ENCODE data around the gene SMPDL3A. TPM values are rescaled to one million over a fixed set of nuclear protein-coding genes. Genes with fewer than 3 reads are reported as not detected.

Gene SMPDL3A
- total RNA-seq, 1 experiment from 2014 or later = 0.59 TPM

DNA sequence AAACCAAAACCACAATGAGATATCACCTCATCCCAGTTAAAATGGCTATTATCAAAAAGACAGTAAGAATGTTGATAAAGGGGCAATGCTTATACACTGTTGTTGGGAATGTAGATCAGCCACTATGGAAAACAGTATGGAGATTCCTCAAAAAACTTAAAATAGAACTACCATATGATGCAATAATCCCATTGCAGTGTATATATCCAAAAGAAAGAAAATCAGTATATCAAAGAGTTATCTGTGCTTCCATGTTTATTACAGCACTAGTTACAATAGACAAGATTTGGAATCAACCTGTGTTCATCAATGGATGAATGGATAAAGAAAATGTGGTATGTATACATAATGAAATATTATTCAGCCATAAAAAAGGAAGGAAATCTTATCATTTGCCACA is 13.1 kb upstream of the SMPDL3A start:
- Histone ChIP-seq H3K4me2 (ENCODE audit: insufficient read depth, insufficient read length, low read length) (no peak overlapping the region), H2BK15ac (ENCODE audit: low read depth, low read length) (no peak overlapping the region), H3K9ac (ENCODE audit: extremely low read depth, insufficient read length, low read length) (no peak overlapping the region), H2AK5ac (ENCODE audit: insufficient read length, low read length) (no peak overlapping the region), H3K4me1 (ENCODE audit: insufficient read depth, low read length) (peaks cover 3% of the 10 kb centered on the region; the same call in 1 of the 2 replicates), H3K27ac (ENCODE audit: insufficient read length, low read depth, low read length) (no peak overlapping the region), H3K9me3 (ENCODE audit: control insufficient read depth, low read depth, low read length) (no peaks in the 10 kb centered on the region), H3K14ac (ENCODE audit: insufficient read depth, low read length) (no peak overlapping the region), H3K4ac (ENCODE audit: low read depth, low read length) (no peak overlapping the region), H4K8ac (replicated peaks; ENCODE audit: insufficient read length, low read depth, low read length) (no peak overlapping the region), H3K23me2 (ENCODE audit: insufficient read length, low read depth, low read length, poor library complexity, severe bottlenecking) (no peaks in the 10 kb centered on the region), H3K23ac (ENCODE audit: insufficient read length, low read depth, low read length) (no peak overlapping the region), H2AFZ (ENCODE audit: low read length) (no peak overlapping the region), H4K5ac (ENCODE audit: insufficient read length, low read depth, low read length) (no peak overlapping the region), H3K79me1 (ENCODE audit: insufficient read depth, low read depth, low read length, poor library complexity, severe bottlenecking) (no peaks in the 10 kb centered on the region), H2BK12ac (ENCODE audit: insufficient read length, low read depth, low read length) (no peak overlapping the region), H3K56ac (ENCODE audit: insufficient read length, low read depth, low read length) (no peak overlapping the region), H2BK20ac (ENCODE audit: low read depth, low read length, poor library complexity, severe bottlenecking) (no peak overlapping the region), H2BK5ac (ENCODE audit: insufficient read length, low read length) (no peak overlapping the region), H3T11ph (ENCODE audit: low read length) (no peak overlapping the region), H4K20me1 (ENCODE audit: control insufficient read depth, insufficient read depth, insufficient read length) (no peaks in the 10 kb centered on the region), H3K27me3 (ENCODE audit: insufficient read depth, low read length) (no peaks in the 10 kb centered on the region), H2BK120ac (ENCODE audit: low read depth, low read length, poor library complexity, severe bottlenecking) (no peak overlapping the region), H3K79me2 (ENCODE audit: insufficient read depth, low read length) (no peaks in the 10 kb centered on the region), H3K18ac (ENCODE audit: insufficient read length, low read depth, low read length) (no peak overlapping the region), H4K91ac (ENCODE audit: insufficient read length, low read depth, low read length) (no peak overlapping the region)
- no peaks in the 10 kb centered on the region; the same call in 1 of the 2 replicates for H3K27me3 Mint-ChIP-seq (ENCODE audit: low read depth)
- no peak for DNase-seq
- no peak overlapping the region for H3K27ac Mint-ChIP-seq
- peaks cover 25 to 29% of the 10 kb centered on the region in 2 experiments for H3K4me1 Mint-ChIP-seq
- TF ChIP-seq, protein P1, sequence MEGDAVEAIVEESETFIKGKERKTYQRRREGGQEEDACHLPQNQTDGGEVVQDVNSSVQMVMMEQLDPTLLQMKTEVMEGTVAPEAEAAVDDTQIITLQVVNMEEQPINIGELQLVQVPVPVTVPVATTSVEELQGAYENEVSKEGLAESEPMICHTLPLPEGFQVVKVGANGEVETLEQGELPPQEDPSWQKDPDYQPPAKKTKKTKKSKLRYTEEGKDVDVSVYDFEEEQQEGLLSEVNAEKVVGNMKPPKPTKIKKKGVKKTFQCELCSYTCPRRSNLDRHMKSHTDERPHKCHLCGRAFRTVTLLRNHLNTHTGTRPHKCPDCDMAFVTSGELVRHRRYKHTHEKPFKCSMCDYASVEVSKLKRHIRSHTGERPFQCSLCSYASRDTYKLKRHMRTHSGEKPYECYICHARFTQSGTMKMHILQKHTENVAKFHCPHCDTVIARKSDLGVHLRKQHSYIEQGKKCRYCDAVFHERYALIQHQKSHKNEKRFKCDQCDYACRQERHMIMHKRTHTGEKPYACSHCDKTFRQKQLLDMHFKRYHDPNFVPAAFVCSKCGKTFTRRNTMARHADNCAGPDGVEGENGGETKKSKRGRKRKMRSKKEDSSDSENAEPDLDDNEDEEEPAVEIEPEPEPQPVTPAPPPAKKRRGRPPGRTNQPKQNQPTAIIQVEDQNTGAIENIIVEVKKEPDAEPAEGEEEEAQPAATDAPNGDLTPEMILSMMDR (conservative IDR thresholded peaks at IDR 0.05) = no peak
- H3K36me3 Mint-ChIP-seq (ENCODE audit: insufficient read depth in 1 of 3, low read depth in 3 of 3) = no peaks in the 10 kb centered on the region
- H3K4me3 Mint-ChIP-seq = no peak overlapping the region
- no peaks in the 10 kb centered on the region for H3K9me3 Mint-ChIP-seq
